Activated naive CD8-positive, alpha-beta T cell treated with anti-CD3 and anti-CD28 coated beads for 36 hours (primary cell): ENCODE data around the gene RASA1. TPM values are rescaled to one million over a fixed set of nuclear protein-coding genes. Genes with fewer than 3 reads are reported as not detected.

ENCODE experiments used
- DNase-seq: peaks from one replicate; pipeline ENCODE4 v3.0.0; 2021
- H3K27ac Mint-ChIP-seq: one replicate; pipeline ENCODE4 v1.8.0; 2022; ENCODE audit warnings: mild to moderate bottlenecking, moderate library complexity, mixed read lengths
- H3K27me3 Mint-ChIP-seq: one replicate; pipeline ENCODE4 v1.8.0; 2022; ENCODE audit warnings: mild to moderate bottlenecking, mixed read lengths
- H3K36me3 Mint-ChIP-seq: one replicate; pipeline ENCODE4 v1.8.0; 2021; ENCODE audit warnings: mild to moderate bottlenecking, mixed read lengths
- H3K4me1 Mint-ChIP-seq: one replicate; pipeline ENCODE4 v1.8.0; 2021; ENCODE audit warnings: mixed read lengths
- H3K4me3 Mint-ChIP-seq: one replicate; pipeline ENCODE4 v1.8.0; 2022; ENCODE audit warnings: mild to moderate bottlenecking, moderate library complexity, mixed read lengths
- H3K9me3 Mint-ChIP-seq: one replicate; pipeline ENCODE4 v1.8.0; 2022; ENCODE audit warnings: mixed read lengths
- total RNA-seq, 2 experiments: library from RNA; stranded (reverse); gene quantifications; one replicate each; pipeline ENCODE4 v1.2.3, GENCODE V29; 2021

Gene RASA1
- total RNA-seq, 2 experiments from 2014 or later, result 19.2 to 21.7 TPM

GRCh38 chr5:87361536-87362213 is 94.0 kb downstream of the RASA1 start:
- H3K4me1 Mint-ChIP-seq, result peaks cover 15% of the 10 kb centered on the region
- no peaks in the 10 kb centered on the region for H3K9me3 Mint-ChIP-seq
- H3K36me3 Mint-ChIP-seq, result peaks cover 32% of the 10 kb centered on the region
- H3K27me3 Mint-ChIP-seq, result no peaks in the 10 kb centered on the region
- H3K27ac Mint-ChIP-seq, result no peak overlapping the region
- H3K4me3 Mint-ChIP-seq, result no peak overlapping the region
- no peak for DNase-seq

- Mint-ChIP-seq H3K27me3 (no peaks in the 10 kb centered on the region), H3K4me1 (peaks cover 11% of the 10 kb centered on the region), H3K9me3 (no peaks in the 10 kb centered on the region), H3K4me3 (no peak overlapping the region), H3K27ac (no peak overlapping the region), H3K36me3 (peaks cover 24% of the 10 kb centered on the region)
- no peak for DNase-seq
These were observed 99.6 kb downstream of the RASA1 start for GRCh38 chr5:87367243-87367642.

GRCh38 chr5:87368601-87369000 is 100.9 kb downstream of the RASA1 start:
- Mint-ChIP-seq H3K9me3 (no peaks in the 10 kb centered on the region), H3K27me3 (no peaks in the 10 kb centered on the region), H3K4me3 (no peak overlapping the region), H3K4me1 (peaks cover 11% of the 10 kb centered on the region), H3K27ac (no peak overlapping the region), H3K36me3 (peaks cover 30% of the 10 kb centered on the region)
- DNase-seq, result no peak

- DNase-seq, result no peak
- Mint-ChIP-seq H3K27me3 (no peaks in the 10 kb centered on the region), H3K36me3 (peaks cover 28% of the 10 kb centered on the region), H3K9me3 (no peaks in the 10 kb centered on the region), H3K27ac (no peak overlapping the region), H3K4me1 (peaks cover 10% of the 10 kb centered on the region), H3K4me3 (no peak overlapping the region)
These were observed 101.7 kb downstream of the RASA1 start for GRCh38 chr5:87369431-87369830.

GRCh38 chr5:87372705-87373104 is 105.0 kb downstream of the RASA1 start:
- Mint-ChIP-seq H3K9me3 (no peaks in the 10 kb centered on the region), H3K27me3 (no peaks in the 10 kb centered on the region), H3K4me1 (no peaks in the 10 kb centered on the region), H3K4me3 (no peak overlapping the region), H3K36me3 (peaks cover 20% of the 10 kb centered on the region), H3K27ac (no peak overlapping the region)
- no peak for DNase-seq

DNA sequence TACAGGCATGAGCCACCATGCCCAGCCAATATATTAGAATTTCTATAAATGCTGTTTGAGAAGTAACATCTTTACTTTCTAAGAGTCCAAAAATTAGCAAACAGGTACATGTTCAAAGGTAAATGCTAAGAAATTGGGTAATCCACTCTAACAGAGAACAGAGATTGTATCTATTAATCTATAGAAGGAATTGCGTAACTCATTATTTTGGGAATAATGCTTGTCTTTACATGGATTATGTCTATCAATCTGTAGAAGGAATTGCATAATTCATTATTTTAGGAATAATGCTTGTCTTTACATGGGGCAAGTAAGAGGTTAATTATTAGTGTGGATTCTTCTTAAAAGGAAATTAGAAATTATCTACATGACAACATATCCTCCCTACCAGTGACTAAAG is 114.5 kb downstream of the RASA1 start:
- peaks cover 5% of the 10 kb centered on the region for H3K36me3 Mint-ChIP-seq
- DNase-seq, result no peak
- no peaks in the 10 kb centered on the region for H3K4me1 Mint-ChIP-seq
- no peak overlapping the region for H3K4me3 Mint-ChIP-seq
- H3K9me3 Mint-ChIP-seq, result no peaks in the 10 kb centered on the region
- no peak overlapping the region for H3K27ac Mint-ChIP-seq
- H3K27me3 Mint-ChIP-seq, result no peaks in the 10 kb centered on the region

DNA sequence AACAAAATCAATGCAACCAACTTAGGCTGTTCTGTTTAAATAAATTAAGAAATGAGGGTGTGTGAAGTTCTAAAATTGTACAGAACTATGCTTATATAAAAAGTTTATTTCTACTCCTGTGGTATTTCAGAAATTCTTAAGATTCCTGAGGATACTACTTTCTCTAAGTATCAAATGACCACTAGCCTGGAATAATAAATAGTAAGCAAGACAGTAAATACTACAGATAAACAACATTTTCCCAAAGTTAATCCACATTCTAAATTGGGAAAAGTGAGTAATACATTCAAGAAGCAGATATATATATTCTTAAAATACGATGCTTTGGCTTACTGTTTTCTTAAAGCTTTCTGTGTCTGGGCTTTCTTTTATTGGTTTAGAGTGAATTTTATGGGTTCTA is 115.5 kb downstream of the RASA1 start:
- Mint-ChIP-seq H3K27ac (no peak overlapping the region), H3K4me3 (no peak overlapping the region), H3K4me1 (no peaks in the 10 kb centered on the region), H3K27me3 (no peaks in the 10 kb centered on the region), H3K36me3 (peaks cover 7% of the 10 kb centered on the region), H3K9me3 (no peaks in the 10 kb centered on the region)
- no peak for DNase-seq

DNA sequence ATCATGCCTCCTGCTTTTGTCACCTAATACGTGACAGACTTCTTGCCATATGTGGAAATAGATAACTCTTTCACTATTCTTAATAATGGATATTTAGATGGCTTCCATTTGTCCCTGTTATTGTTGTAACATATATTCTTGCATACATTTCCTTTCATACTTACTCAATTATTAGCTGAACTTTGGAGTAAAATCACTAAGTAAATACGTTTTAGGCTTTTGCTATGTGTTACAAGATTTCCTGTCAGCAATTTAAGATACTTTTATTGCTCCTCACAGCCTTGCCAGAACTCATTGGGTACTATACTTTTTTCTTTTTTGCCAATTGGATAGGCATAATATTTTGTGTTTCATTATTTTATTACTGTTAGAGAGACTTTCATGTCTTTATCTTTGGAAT is 118.1 kb downstream of the RASA1 start:
- DNase-seq, result no peak
- peaks cover 17% of the 10 kb centered on the region for H3K36me3 Mint-ChIP-seq
- H3K9me3 Mint-ChIP-seq, result no peaks in the 10 kb centered on the region
- peaks cover 15% of the 10 kb centered on the region for H3K4me1 Mint-ChIP-seq
- H3K27me3 Mint-ChIP-seq, result no peaks in the 10 kb centered on the region
- no peak overlapping the region for H3K27ac Mint-ChIP-seq
- no peak overlapping the region for H3K4me3 Mint-ChIP-seq

DNA sequence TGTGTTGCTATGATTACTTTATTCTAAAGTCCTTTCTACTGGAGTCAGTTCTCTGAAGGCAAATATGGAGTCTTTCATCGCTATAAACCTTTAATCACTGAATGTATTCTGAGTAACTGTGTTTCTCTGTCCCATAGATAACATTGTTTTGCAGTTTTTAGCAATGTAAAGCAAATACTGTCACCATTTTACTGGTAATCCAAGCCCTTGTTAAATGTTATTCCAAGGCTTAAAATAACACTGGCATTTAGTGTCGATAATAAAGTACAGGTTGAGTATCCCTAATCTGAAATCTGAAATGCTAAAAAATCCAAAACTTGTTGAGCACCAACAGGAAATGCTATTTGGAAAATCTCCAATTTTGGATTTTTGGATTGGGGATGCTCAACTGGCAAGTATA is 120.4 kb downstream of the RASA1 start:
- no peak for DNase-seq
- H3K9me3 Mint-ChIP-seq, result no peaks in the 10 kb centered on the region
- H3K4me3 Mint-ChIP-seq, result no peak overlapping the region
- peaks cover 29% of the 10 kb centered on the region for H3K36me3 Mint-ChIP-seq
- peaks cover 15% of the 10 kb centered on the region for H3K4me1 Mint-ChIP-seq
- no peaks in the 10 kb centered on the region for H3K27me3 Mint-ChIP-seq
- no peak overlapping the region for H3K27ac Mint-ChIP-seq

GRCh38 chr5:87389296-87390034 is 121.8 kb downstream of the RASA1 start:
- Mint-ChIP-seq H3K36me3 (peaks cover 30% of the 10 kb centered on the region), H3K4me3 (no peak overlapping the region), H3K4me1 (peaks cover 15% of the 10 kb centered on the region), H3K27me3 (no peaks in the 10 kb centered on the region), H3K27ac (peak overlapping the region; percentile 44), H3K9me3 (no peaks in the 10 kb centered on the region)
- no peak for DNase-seq

GRCh38 chr5:87390075-87390474 is 122.4 kb downstream of the RASA1 start:
- peaks cover 15% of the 10 kb centered on the region for H3K4me1 Mint-ChIP-seq
- no peak overlapping the region for H3K4me3 Mint-ChIP-seq
- no peak for DNase-seq
- H3K27me3 Mint-ChIP-seq, result no peaks in the 10 kb centered on the region
- peak overlapping the region; percentile 44 for H3K27ac Mint-ChIP-seq
- peaks cover 34% of the 10 kb centered on the region for H3K36me3 Mint-ChIP-seq
- H3K9me3 Mint-ChIP-seq, result no peaks in the 10 kb centered on the region

- Mint-ChIP-seq H3K27me3 (no peaks in the 10 kb centered on the region), H3K4me3 (no peak overlapping the region), H3K36me3 (peaks cover 34% of the 10 kb centered on the region), H3K27ac (peak overlapping the region; percentile 15), H3K9me3 (no peaks in the 10 kb centered on the region), H3K4me1 (peaks cover 15% of the 10 kb centered on the region)
- no peak for DNase-seq
These were observed 123.0 kb downstream of the RASA1 start for GRCh38 chr5:87390576-87391199.

GRCh38 chr5:87392170-87392569 is 124.5 kb downstream of the RASA1 start:
- Mint-ChIP-seq H3K4me1 (peaks cover 22% of the 10 kb centered on the region), H3K4me3 (no peak overlapping the region), H3K27ac (peak overlapping the region; percentile 78), H3K27me3 (no peaks in the 10 kb centered on the region), H3K36me3 (peaks cover 42% of the 10 kb centered on the region), H3K9me3 (no peaks in the 10 kb centered on the region)
- DNase-seq, result no peak

- Mint-ChIP-seq H3K4me3 (no peak overlapping the region), H3K27ac (peak overlapping the region; percentile 78), H3K4me1 (peaks cover 22% of the 10 kb centered on the region), H3K36me3 (peaks cover 41% of the 10 kb centered on the region), H3K9me3 (no peaks in the 10 kb centered on the region), H3K27me3 (no peaks in the 10 kb centered on the region)
- DNase-seq, result no peak
These were observed 125.1 kb downstream of the RASA1 start for GRCh38 chr5:87392801-87393200.

DNA sequence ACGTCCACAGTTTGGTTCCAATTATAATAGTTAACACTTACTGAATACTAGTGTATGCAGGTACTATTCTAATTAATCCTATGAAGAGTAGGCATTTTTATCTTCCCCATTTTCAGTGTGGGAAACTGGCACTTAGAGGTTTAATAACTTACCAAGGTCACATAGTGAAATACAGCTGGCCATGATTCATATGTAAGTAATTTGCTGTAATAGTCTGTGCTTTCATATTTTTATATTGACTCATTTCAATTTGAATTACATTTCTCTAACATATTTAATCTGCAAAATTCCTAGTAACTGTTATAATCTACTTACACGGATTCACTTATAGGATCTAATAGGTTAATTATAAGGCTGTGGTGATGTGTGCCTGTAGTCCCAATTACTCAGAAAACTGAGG is 125.6 kb downstream of the RASA1 start:
- H3K27ac Mint-ChIP-seq, result no peak overlapping the region
- no peak for DNase-seq
- H3K9me3 Mint-ChIP-seq, result no peaks in the 10 kb centered on the region
- no peak overlapping the region for H3K4me3 Mint-ChIP-seq
- H3K27me3 Mint-ChIP-seq, result no peaks in the 10 kb centered on the region
- H3K4me1 Mint-ChIP-seq, result peaks cover 22% of the 10 kb centered on the region
- H3K36me3 Mint-ChIP-seq, result peaks cover 41% of the 10 kb centered on the region
